T-helper 2 cell (primary cell): ENCODE measurements around the gene REN.
A peak's percentile ranks its signal among the peaks of the same experiment; 100 is the strongest.

Experiments used
- DNase-seq, 5 experiments: peaks; one replicate each; pipeline versions ENCODE4 v3.0.0 to v3.0.0-alpha.2; 2012 to 2022

REN gene

DNA sequence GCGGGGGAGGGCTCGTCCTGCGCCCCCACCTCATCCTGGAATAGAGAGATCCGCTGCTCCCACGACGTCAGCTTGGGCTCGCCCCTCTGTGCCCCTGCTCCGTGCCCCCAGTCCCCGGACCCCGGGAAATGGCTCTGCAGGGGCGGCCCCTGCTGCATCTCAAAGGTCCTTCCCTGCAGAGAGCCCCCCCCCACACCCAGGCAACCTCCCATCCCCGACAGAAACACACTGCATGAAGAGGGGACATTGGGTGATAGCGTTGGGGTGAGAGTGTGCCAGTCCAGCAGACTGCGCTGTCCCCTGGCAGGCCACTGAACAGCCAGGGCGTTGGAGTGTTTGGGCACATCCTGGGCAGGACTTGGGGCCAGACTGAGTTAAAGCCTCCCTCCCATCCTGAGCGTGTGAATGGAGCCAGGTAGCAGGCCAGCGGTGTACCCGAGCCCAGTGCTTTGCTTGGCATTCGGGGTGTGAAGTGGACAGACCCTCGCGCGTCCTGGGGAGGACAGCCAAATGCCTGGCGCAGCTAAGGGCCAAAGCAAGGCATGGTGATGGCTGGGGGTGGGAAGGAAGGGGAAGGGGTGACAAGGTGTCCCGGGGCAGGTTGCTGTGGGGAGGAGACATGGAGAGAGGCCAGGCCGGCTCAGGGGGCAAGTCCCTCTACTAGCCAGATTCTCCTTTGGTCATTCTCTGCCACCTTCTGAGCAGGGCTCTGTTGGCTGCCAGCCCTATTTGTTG is 13.7 kb downstream of the REN start:
- DNase-seq, result no peak

DNA sequence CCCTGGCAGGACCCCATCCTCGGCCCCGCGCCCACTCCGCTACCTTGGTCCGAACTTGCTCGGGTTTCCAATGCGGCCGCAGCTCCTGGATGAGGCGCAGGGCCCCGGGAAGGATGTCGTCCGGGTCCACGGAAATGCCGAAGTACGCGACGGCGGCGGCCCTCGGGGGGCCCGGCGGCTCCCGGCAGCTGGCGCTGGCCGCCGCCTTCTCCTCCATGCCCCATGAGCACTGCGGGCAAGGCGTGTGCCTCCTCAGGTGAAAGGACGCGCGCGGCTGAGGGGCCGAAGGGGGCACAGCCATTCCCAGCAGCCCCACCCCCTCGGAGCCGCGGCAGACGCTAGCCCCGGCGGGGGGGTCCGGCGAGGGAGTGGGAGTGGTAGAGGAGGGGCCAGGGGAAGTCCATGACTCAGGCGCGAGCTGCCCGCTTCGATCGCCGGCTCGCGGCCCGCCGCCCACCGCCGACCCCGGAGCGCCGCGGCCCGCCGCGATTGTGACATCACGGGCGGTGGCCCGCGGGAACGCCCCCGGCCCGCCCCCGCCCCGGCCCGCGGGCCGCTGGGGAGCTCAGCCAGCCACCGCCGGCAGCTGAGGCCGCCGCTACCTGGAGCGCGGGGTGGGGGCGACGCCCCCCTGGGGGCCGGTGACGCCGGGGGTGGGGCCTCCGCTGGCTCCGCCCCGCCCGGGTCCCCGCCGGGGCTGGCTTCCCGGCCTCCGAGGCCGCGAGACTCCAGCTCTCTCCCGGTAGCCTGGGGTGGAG is 14.4 kb downstream of the REN start, which contains the start of gene ETNK2:
ETNK2 (minus strand) TSS at position 493 of the 758 bp plus-strand sequence; CDS start at position 301, 192 bp downstream.
- DNase-seq, result peak; percentile 17 to 67 (median 37)

DNA sequence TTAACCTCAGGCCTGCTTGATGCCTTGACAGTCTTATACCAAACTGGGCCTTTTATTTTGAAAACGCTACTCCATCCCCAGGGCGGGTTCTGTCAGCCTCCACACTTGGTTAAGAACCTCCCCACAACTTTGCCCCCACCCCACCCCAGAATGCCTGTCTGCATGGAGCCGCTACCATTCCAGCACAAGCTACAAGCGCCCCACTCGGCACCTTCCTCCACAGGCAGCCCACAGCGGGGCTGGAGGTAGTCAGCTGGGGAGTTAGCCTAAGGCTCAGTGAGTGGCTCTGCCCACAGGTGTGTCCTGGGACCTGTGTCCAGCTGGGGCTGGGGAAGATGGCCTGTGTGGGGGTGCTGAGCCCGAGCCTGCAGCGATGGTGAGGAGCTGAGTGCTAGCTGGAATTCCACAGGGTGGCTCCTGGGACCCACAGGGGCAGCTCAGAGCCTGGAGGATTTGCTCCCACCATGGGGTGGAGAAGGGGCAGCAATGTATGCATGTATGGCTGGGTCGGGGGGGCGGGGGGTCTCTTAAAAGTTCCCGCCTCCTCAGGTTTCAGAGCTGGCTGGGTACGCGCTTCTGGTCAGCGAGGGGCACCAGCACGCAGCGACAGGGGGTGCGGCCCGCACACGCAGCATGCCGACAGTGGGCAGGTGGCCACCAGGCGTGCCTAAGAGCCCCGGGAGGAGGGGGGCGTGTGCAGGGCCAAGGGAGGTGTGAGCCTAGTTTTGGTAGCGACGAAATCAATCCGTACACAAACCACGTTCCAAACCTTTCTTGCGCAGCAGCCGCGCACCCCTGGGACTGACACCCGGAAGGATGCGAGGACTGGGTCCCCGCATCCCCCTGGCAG is 15.2 kb downstream of the REN start:
- DNase-seq, result no peak

DNA sequence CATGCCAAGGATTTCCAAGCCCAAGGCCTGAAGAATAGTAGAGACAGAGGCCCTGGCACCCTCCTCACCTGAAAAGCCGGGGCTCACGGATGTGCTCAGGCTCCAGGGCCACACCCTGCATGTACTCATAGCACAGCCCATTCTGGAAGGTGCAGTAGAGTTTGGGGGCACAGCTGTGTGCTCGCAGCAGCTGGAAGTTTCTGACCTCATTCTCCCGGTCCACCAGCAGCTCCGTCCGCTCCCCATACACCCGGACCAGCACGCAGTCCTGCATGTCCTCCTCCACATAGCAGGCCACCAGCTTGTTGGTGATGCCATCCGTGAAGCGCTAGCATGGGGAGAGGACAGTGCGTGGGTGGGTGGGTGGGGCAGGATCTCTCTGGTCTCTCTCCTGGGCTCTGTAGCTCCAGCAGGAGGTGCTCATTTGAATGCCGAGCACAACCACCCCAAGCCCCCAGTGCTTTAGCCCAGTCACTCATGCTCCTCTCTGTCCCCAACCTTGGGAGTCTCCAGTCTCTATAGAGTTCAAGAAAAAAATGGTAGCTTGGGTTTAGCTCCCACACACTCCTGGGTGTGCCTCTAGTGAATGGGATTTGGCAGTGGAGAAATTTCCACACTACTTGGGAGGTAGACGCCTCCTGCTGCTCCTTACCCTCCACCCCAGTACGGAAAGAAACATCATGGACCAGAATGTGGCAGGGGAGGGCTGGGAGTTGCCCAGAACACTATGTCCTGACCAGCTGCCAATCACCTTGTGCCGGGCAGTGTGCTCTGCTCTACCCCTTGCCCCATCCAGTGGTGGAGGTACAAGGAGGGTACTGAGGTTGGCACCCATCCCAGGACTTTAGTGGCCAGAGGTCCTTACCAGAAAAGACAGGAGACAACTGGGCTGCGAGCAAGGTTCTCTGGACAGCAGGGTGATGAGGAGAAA is 16.2 kb downstream of the REN start:
- DNase-seq, result no peak

- no peak for DNase-seq
Measured at GRCh38 chr1:204149107-204149506, 17.0 kb downstream of the REN start.

DNA sequence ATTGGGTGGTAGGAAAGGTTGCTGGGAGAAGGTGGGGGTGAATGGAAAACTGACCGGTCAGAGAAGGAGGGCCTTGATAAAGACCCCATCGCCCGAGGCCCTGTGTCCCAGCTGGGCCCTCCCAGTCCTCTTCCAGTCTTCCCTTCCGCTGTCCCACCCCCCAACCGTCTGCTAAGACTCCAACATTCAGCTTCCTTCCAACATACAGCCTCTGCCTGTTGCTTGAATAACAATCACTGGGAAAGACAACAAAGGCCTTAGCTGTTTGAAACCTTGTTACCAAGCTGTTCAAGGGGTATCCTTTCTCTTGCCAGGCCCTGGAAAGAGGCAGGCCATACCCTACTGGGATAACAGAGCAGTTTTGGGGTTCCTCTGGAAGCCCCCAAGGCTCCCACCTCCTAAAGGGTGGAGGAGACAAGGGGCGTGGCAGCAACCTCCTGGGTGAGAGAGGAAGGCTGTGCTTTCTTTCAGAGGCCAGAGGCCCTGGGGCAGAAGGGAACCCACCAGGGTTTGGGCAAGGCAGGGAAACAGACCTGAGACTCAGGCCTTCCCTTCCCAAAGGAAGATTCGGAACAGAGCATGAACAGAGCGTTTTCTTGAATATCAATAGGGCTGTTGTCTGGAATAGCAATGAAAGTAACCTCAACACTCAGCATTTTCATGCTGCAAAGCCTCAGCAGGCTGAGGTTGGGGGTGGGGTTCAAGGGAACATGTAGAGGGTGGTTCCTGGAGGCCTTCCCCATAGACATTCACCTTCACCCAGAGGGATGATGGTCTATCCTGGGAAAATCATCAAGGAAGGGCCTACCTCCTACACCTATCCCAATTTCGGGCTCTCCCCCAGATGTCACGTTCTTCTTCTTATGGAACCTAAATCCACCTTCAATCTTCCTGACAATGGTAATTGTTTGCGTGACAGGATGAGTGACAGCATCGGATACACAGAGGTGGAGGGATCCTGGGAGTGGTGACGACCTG is 18.4 kb downstream of the REN start:
- DNase-seq, result no peak

DNA sequence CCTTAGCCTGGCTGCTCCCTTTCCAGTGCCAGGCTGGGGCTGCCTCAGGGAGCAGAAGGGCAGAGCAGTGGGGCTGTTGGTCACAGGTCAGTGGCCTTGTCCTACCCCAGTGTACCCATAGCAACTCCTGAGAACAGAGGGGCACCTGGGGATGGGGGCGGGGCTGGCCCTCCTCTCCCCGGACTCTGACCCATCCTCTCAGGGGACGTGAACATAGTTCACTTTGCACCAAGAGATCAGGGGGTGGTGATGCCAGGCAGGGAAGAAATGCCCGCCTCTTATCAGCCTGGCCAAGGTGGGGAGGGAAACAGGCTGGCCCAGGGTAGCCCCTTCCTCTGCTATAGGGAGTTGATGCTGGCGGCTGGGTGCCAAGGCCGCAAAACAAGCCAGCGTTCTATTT is 19.2 kb downstream of the REN start:
- no peak for DNase-seq

DNA sequence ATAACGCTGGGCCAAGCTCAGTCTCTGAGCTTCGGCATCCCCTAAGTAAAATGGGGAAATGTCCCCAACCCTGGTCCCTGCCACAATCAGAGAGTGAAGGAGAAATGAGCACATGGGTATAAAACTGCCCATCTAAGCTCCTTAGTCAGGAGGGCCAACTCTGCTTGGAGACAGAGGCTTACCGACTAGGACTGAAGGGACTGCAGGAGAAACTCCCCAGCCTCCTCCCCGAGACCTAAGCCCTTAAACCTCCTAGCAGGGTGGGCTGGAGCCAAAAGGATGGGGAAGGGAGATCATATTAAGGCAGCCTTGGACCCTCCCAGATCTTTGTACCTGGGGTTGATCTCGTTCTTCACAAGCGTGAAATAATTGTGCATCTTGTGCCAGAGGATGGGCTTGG is 19.8 kb downstream of the REN start:
- no peak for DNase-seq

DNA sequence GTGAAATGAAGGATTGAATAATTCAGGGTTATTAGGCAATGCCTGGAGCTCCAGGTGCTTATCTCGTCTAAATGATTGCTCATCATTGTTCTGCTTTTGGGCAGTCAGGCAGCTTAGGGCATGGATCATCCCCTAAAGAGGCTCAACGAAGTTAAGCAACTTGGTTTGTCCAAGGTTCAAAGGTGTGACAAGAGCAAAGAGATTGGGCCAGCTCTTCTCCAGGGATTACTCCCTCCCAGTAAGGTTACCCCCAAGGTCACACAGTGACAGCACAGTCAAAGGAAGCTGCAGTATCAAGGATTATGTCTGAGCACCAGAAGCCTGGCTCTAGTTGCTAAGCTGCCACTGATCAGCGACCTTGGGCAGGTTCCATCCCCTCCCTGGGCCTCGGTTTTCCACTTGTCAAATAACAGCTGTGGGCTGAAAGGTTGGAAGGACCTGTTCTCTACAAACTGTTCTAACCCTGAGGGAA is 21.1 kb downstream of the REN start:
- no peak for DNase-seq

- DNase-seq, result no peak
Measured at GRCh38 chr1:204143276-204144041, 22.7 kb downstream of the REN start.

- DNase-seq, result no peak
Measured at GRCh38 chr1:204142032-204142974, 23.8 kb downstream of the REN start.

- no peak for DNase-seq
Measured at GRCh38 chr1:204141131-204141530, 25.0 kb downstream of the REN start.

- DNase-seq, result no peak
Measured at GRCh38 chr1:204139952-204140351, 26.2 kb downstream of the REN start.

DNA sequence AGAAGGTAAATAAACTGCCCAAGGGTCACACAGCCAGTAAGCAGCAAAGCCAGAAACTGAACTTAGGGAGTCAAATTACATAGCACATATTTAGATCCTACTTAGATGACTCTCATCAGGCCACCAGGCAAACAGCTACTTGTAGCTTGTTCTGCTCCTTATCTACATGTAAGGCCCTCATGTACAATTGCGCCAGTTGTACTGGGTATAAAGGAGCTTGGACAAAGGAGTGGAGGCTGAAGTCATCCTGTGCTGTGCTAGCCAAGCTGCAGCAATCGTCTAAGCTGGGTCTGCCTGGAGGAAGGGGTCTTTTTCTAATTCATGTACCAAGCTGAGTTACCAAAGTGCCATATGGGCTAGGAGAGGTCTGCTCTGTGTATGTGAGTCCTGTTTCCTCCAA is 27.0 kb downstream of the REN start:
- no peak for DNase-seq

DNA sequence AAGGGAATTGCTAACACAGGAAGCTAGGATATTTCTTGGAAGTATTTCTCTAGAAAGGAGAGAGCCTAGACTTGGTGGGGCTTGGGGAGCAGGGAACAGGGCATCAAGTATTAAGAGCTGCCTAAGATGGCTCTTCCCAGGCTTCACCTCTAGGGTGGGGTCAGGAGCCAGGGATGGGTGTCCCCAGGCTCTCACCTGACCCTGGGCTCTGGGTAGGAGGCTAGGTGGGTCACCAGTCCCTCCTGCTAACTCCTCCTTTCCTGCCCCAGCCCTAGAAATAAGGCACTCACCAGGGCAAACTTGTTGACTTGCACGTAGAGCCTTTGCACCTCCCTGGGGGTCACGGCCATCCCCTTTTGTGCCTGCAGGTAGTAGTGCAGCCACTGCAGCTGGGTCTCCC is 29.3 kb downstream of the REN start:
- no peak for DNase-seq

GRCh38 chr1:204134103-204134502 is 32.0 kb downstream of the REN start:
- DNase-seq, result no peak

GRCh38 chr1:204132718-204133117 is 33.4 kb downstream of the REN start:
- no peak for DNase-seq

DNA sequence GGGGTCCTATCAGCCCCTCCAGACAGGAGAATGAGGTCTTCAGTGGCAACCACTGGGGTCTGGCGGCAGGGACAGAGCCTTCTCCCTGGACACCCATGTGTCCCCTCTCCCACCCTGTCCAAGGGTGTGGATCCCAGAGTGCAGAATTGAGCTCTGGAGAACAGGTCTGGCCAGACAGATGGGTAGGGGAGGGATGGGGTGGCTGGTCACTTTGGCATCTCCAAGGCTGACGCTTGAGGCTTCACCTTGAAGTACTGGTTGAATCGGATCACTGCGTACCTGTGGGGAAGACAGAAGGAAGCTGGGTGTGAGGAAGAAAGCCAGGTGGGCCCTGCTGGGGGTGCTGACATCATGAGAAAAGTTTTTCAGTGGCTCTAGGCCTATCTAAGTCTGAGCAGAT is 34.2 kb downstream of the REN start:
- no peak for DNase-seq
